Activated naive CD4-positive, alpha-beta T cell treated with anti-CD3 and anti-CD28 coated beads, Interleukin-2, amount 10 ng/mL, durations not matched to agents 7 days and 5 days (primary cell): Measurements from ENCODE around the gene SPNS3.
A peak's percentile ranks its signal among the peaks of the same experiment; 100 is the strongest.

Experiments used
- CTCF ChIA-PET: fragments of 350-600 bp; sonication (Branson Sonifier 250); formaldehyde crosslinking; loops from one replicate; lab custom pipeline; 2021; ENCODE audit warnings: antibody characterized with exemption; lab: Charles Lee
- DNase-seq: peaks from one replicate; pipeline ENCODE4 v3.0.0-alpha.2; 2020
- H3K27ac Mint-ChIP-seq: one replicate; pipeline ENCODE4 v1.8.0; 2021; ENCODE audit warnings: mild to moderate bottlenecking, moderate library complexity, mixed read lengths
- H3K27me3 Mint-ChIP-seq: one replicate; pipeline ENCODE4 v1.8.0; 2021; ENCODE audit warnings: mild to moderate bottlenecking, mixed read lengths
- H3K36me3 Mint-ChIP-seq: one replicate; pipeline ENCODE4 v1.8.0; 2021; ENCODE audit warnings: mixed read lengths
- H3K4me1 Mint-ChIP-seq: one replicate; pipeline ENCODE4 v1.8.0; 2021; ENCODE audit warnings: mixed read lengths
- H3K4me3 Mint-ChIP-seq: one replicate; pipeline ENCODE4 v1.8.0; 2021; ENCODE audit warnings: mild to moderate bottlenecking, moderate library complexity, mixed read lengths
- H3K9me3 Mint-ChIP-seq: one replicate; pipeline ENCODE4 v1.8.0; 2021; ENCODE audit warnings: mixed read lengths

Gene SPNS3

DNA sequence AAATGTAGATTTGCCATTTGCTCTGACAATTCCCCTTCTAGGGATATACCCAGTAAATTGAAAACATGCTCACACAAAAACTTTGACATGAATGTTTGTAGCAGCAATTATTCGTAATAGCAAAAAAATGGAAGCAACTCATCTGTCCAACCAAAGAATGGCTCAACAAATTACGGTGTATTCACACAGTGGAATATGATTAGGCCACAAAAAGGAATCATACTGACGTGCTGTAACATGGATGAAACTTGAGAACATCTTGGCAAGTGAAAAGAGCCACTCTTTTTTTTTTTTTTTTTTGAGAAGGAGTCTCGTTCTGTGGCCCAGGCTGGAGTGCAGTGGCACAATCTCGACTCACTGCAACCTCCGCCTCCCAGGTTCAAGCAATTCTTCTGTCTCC is 24.1 kb upstream of the SPNS3 start:
- CTCF ChIA-PET, result interaction anchor here (1.9 kb wide), 1 partner anchor 194 kb away, joined by 11 read pairs; no protein-coding TSS in a partner anchor
- no peak overlapping the region for H3K4me3 Mint-ChIP-seq
- H3K27ac Mint-ChIP-seq, result no peak overlapping the region
- DNase-seq, result no peak
- no peaks in the 10 kb centered on the region for H3K36me3 Mint-ChIP-seq
- H3K9me3 Mint-ChIP-seq, result no peaks in the 10 kb centered on the region
- H3K4me1 Mint-ChIP-seq, result peaks cover 7% of the 10 kb centered on the region
- peaks cover 10% of the 10 kb centered on the region for H3K27me3 Mint-ChIP-seq

DNA sequence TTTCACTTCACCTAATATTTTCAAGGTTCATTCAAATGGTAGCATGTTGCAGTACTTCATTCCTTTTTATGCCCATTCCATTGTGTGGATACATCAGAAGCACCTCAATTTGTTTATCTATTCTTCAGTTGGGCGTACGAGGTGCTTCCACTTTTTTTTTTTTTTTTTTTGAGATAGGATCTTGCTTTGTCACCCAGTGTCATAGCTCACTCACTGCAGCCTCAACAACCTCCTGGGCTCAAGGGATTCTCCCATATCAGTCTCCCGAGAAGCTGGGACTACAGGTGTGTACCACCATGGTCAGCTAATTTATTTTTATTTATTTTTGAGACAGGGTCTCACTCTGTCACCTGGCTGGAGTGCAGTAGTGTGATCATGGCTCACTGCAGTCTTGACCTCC is 22.5 kb upstream of the SPNS3 start:
- peaks cover 5% of the 10 kb centered on the region for H3K27me3 Mint-ChIP-seq

DNA sequence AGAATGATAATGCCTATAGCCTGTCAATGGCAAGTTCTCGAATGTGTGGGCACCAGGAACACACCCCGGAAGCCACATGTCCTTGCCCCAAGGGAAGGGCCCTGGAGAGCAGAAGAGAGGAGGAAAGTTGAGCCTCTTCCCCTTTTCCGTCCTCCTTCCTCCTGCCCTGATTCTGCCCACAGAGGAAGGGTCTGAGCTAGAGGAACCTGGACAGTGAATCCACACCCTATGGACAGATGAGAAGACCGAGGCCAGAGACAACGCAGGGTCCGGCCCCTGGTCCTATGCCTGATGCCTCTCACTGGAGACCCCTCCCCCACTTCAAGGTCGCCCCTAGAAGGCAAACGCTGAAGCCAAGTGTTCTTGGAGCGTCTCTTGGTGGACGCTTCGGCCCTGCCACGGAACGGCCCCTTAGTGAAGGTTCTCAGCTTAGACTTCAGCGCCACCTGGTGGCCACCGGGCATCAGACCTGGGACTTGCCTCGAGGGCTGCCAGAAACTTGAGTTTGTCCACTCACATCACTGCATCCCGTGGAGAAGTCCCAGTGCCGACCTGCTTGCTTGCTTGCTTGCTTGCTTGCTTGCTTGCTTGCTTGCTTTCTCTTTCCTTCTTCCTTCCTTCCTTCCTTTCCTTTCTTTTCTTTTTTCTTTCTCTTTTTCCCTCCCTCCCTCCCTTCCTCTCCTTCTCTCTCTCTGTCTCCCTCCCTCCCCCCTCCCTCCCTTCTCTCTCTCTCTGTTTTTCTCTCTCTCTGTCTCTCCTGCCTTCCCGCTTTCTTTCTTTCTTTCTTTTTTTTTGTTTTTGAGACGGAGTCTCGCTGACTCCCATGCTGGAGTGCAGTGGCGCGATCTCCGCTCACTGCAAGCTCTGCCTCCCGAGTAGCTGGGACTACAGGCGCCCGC is 20.6 kb upstream of the SPNS3 start:
- CTCF ChIA-PET, result interaction anchor here (0.6 to 1.6 kb wide), 8 partner anchors 11 to 213 kb away, joined by 3 to 13 read pairs (median 4); no protein-coding TSS in a partner anchor
- Mint-ChIP-seq H3K36me3 (no peaks in the 10 kb centered on the region), H3K4me1 (peaks cover 7% of the 10 kb centered on the region), H3K27me3 (peaks cover 5% of the 10 kb centered on the region), H3K27ac (peak overlapping the region; percentile 14), H3K9me3 (no peaks in the 10 kb centered on the region), H3K4me3 (peak overlapping the region; percentile 56)
- DNase-seq, result peak; percentile 95

More for the DNA sequence above, 22.5 kb upstream of the SPNS3 start:
- Mint-ChIP-seq H3K4me3 (no peak overlapping the region), H3K9me3 (no peaks in the 10 kb centered on the region), H3K36me3 (no peaks in the 10 kb centered on the region), H3K27ac (no peak overlapping the region), H3K4me1 (peaks cover 7% of the 10 kb centered on the region)
- no peak for DNase-seq
- CTCF ChIA-PET, result interaction anchor here (0.7 to 2.2 kb wide), 5 partner anchors 36 to 211 kb away, joined by 3 to 15 read pairs (median 3); no protein-coding TSS in a partner anchor

DNA sequence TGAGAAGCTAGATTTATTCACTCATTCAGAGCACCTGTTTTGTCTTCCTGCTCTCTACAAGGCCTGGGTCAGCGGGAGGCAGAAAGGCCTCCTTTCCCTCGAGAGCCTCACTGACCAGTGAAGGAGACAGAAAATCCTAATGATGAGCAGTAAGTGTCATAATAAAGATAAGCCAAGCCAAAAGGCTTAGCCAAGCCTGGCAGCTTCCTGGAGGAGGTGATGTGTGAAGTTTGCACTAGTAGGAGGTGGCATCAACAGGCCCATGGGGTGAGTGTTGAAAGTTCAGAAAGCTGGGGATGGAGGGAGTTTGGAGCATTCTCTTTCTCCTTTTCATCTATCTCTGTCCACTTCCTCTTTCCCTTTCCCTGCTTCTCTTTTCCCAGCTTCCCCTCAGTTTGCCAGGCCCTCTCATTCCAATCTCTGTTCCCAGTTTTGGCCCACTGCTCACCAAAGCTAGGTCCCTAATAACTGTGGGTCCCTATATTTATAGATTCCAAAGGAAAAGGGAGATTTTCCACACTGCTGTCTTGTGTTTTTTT is 16.5 kb upstream of the SPNS3 start:
- no peak for DNase-seq
- Mint-ChIP-seq H3K4me3 (no peak overlapping the region), H3K27ac (no peak overlapping the region), H3K9me3 (no peaks in the 10 kb centered on the region), H3K27me3 (peaks cover 15% of the 10 kb centered on the region), H3K36me3 (no peaks in the 10 kb centered on the region), H3K4me1 (peaks cover 11% of the 10 kb centered on the region)
- CTCF ChIA-PET, result interaction anchor here (1.8 to 4.0 kb wide), 3 partner anchors 195 to 217 kb away, joined by 4 to 22 read pairs (median 14); no protein-coding TSS in a partner anchor

DNA sequence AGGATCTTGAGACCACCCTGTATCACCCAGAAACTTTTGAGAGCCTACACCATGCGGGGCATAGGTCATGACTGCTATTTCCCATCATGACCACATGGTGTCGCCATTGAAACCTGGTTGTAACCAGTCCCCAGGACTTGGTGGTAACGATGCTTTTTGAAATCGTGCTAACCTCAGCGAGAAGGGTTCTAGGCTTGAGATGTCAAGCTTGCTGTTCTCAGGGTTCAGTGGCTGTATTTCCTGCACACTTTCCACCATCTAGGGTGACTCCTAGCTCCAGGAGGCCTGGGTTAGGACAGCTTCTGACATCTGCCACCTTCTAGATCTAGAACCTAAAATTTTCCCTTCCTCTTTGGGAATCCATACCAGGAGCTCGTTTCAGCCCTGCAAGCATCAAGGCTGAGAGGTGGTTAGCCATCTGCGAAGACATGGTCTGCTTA is 13.0 kb upstream of the SPNS3 start:
- peak; percentile 75 for DNase-seq
- Mint-ChIP-seq H3K9me3 (no peaks in the 10 kb centered on the region), H3K36me3 (no peaks in the 10 kb centered on the region), H3K4me1 (peaks cover 5% of the 10 kb centered on the region), H3K4me3 (no peak overlapping the region), H3K27ac (no peak overlapping the region), H3K27me3 (peaks cover 11% of the 10 kb centered on the region)
- CTCF ChIA-PET, result interaction anchor here (0.6 to 4.8 kb wide), 31 partner anchors 8 to 569 kb away, joined by 3 to 32 read pairs (median 3); partner anchors contain the start of genes SPNS2 and SPNS3

DNA sequence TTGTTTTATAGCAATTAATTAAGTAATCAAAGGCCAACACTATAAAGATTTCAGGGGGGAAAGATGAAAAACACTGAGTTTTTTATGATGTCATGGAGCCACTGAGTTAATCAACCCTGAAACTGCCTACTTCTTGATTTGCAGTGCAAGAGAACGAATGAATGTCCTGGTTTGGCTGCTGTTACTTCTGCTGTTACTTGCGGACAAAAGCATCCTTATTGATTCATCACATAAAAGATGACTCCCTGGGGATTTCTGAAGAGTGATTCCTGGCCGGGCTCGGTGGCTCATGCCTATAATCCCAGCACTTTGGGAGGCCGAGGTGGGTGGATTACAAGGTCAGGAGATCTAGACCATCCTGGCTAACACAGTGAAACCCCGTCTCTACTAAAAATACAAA is 10.9 kb upstream of the SPNS3 start:
- Mint-ChIP-seq H3K27ac (no peak overlapping the region), H3K36me3 (no peaks in the 10 kb centered on the region), H3K4me3 (no peak overlapping the region), H3K9me3 (no peaks in the 10 kb centered on the region), H3K27me3 (peaks cover 20% of the 10 kb centered on the region), H3K4me1 (peaks cover 5% of the 10 kb centered on the region)
- CTCF ChIA-PET, result interaction anchor here (4.8 kb wide), 1 partner anchor 203 kb away, joined by 32 read pairs; no protein-coding TSS in a partner anchor
- DNase-seq, result no peak

DNA sequence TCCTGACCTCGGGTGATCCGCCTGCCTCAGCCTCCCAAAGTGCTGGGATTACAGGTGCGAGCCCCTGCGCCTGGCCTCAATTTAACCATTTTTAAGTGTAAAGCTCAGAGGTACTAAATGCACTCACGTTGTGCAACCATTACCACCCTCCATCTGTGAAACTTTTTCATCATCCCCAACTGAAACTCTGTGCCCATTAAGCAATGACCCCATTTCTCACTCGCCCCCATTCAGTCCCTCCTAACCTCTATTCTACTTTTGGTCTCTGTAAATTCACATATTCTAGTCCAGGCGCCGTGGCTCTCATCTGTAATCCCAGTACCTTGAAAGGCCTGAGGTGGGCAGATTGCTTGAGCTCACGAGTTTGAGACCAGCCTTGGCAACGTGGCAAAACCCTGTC is 8.3 kb upstream of the SPNS3 start:
- H3K4me3 Mint-ChIP-seq, result no peak overlapping the region
- peaks cover 7% of the 10 kb centered on the region for H3K4me1 Mint-ChIP-seq
- no peaks in the 10 kb centered on the region for H3K36me3 Mint-ChIP-seq
- no peak for DNase-seq
- H3K9me3 Mint-ChIP-seq, result no peaks in the 10 kb centered on the region
- H3K27ac Mint-ChIP-seq, result no peak overlapping the region
- CTCF ChIA-PET, result interaction anchor here (0.5 to 0.9 kb wide), 2 partner anchors 218 to 313 kb away, joined by 3 read pairs; no protein-coding TSS in a partner anchor
- peaks cover 40% of the 10 kb centered on the region for H3K27me3 Mint-ChIP-seq

DNA sequence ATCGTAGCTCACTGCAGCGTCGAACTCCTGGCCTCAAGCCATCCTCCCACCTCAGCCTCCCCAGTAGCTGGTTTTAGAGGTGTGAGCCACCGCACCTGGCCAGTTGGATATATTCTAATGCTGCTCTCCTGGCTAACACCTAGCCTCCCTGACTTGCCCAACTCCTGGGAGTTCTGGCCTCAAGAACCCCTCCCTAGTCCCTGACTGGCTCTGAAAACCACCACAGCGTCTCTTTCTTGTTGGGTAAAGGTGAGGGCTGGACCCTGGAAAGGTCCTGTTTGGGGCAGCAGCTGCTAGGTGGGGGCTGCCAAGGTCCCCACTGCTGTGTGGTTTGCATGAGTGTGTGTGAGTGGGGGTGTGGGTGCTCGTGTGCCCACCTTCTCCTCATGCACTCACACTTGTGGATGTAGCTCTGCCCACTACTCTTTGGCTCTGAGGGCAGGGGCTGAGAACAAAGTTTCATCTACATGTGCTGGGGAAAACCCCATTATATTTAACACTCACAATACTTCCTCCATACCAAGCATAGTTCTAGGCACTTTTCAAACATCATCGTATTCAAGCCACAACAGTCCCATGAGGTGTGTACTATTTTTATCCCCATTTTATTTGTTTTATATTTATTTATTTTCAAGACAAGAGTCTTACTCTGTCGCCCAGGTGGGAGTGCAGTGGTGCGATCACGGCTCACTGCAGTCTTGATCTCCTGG is 7.1 kb upstream of the SPNS3 start:
- Mint-ChIP-seq H3K4me3 (no peak overlapping the region), H3K36me3 (no peaks in the 10 kb centered on the region), H3K9me3 (no peaks in the 10 kb centered on the region), H3K4me1 (peaks cover 2% of the 10 kb centered on the region), H3K27ac (no peak overlapping the region), H3K27me3 (peaks cover 29% of the 10 kb centered on the region)
- CTCF ChIA-PET, result interaction anchor here (0.9 kb wide), 1 partner anchor 217 kb away, joined by 3 read pairs; no protein-coding TSS in a partner anchor
- DNase-seq, result no peak

DNA sequence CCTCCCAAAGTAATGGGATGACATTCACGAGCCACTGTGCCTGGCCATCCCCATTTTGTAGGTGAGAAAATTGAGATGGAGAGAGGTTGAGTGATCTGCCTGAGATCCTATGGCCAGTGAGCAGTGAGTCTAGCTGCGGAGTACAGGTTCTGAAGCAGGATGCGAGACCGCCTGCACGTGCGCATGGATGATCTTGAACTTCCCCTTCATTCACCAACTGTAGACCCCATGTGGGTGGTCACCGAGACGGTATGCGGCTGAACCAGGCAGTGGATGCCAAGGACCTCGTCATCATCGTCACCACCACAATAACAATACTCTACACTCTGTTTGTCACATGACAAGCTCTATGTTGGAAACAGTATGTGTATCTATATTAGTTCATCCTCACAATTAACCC is 6.2 kb upstream of the SPNS3 start:
- H3K27me3 Mint-ChIP-seq, result peaks cover 29% of the 10 kb centered on the region
- peaks cover 2% of the 10 kb centered on the region for H3K4me1 Mint-ChIP-seq
- H3K9me3 Mint-ChIP-seq, result no peaks in the 10 kb centered on the region
- CTCF ChIA-PET, result no interaction called here
- no peak for DNase-seq
- H3K36me3 Mint-ChIP-seq, result no peaks in the 10 kb centered on the region
- H3K4me3 Mint-ChIP-seq, result no peak overlapping the region
- no peak overlapping the region for H3K27ac Mint-ChIP-seq

DNA sequence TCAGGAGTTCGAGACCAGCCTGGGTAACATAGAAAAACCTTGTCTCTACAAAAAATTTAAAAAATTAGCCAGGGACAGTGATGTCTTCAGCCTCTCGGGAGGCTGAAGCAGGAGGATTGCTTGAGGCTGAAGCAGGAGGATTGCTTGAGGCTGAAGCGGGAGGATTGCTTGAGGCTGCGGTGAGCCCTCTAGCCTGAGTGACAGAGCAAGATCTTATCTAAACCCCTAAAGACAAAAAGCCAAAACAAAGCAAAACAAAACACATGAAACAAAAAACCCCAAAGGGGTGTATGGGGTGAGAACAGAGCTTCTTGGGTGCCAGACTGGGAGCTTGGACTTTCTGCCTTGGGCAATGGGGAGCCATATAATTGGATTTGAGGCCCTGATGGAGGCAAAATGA is 2.6 kb downstream of the SPNS3 start:
- peak overlapping the region; percentile 24 for H3K4me3 Mint-ChIP-seq

DNA sequence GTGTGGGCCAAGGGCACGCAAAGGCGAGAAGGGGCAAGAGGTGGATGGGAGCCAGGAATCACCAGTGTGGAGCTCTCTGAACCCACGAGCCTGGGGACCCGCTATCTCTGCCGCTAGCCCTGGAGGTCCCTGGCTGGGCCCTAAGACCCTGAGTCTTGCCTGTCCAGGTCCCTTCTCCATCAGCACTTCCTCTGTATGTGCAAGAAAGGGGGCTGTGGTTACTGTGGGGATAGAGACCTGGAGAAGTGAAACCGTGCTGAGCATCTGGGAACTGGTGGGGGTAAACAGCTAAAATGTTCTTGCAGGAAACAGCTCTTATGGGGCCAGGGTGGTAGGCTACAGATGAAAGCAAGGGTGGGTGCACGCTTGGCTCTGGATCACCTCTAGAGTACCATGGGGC is 3.1 kb downstream of the SPNS3 start:
- no peaks in the 10 kb centered on the region for H3K9me3 Mint-ChIP-seq
- peak overlapping the region; percentile 31 for H3K27ac Mint-ChIP-seq
- H3K36me3 Mint-ChIP-seq, result peaks cover 2% of the 10 kb centered on the region
- peaks cover 34% of the 10 kb centered on the region for H3K4me1 Mint-ChIP-seq
- CTCF ChIA-PET, result interaction anchor here (1.4 to 1.7 kb wide), 2 partner anchors 13 to 16 kb away, joined by 4 to 7 read pairs; no protein-coding TSS in a partner anchor
- H3K27me3 Mint-ChIP-seq, result peaks cover 7% of the 10 kb centered on the region
- DNase-seq, result no peak
- H3K4me3 Mint-ChIP-seq, result no peak overlapping the region

More for the DNA sequence above, 2.6 kb downstream of the SPNS3 start:
- CTCF ChIA-PET, result interaction anchor here (1.4 to 1.7 kb wide), 2 partner anchors 13 to 15 kb away, joined by 4 to 7 read pairs; no protein-coding TSS in a partner anchor
- Mint-ChIP-seq H3K36me3 (peaks cover 2% of the 10 kb centered on the region), H3K4me1 (peaks cover 34% of the 10 kb centered on the region), H3K9me3 (no peaks in the 10 kb centered on the region), H3K27me3 (peaks cover 7% of the 10 kb centered on the region), H3K27ac (peak overlapping the region; percentile 31)
- peak; percentile 38 for DNase-seq

DNA sequence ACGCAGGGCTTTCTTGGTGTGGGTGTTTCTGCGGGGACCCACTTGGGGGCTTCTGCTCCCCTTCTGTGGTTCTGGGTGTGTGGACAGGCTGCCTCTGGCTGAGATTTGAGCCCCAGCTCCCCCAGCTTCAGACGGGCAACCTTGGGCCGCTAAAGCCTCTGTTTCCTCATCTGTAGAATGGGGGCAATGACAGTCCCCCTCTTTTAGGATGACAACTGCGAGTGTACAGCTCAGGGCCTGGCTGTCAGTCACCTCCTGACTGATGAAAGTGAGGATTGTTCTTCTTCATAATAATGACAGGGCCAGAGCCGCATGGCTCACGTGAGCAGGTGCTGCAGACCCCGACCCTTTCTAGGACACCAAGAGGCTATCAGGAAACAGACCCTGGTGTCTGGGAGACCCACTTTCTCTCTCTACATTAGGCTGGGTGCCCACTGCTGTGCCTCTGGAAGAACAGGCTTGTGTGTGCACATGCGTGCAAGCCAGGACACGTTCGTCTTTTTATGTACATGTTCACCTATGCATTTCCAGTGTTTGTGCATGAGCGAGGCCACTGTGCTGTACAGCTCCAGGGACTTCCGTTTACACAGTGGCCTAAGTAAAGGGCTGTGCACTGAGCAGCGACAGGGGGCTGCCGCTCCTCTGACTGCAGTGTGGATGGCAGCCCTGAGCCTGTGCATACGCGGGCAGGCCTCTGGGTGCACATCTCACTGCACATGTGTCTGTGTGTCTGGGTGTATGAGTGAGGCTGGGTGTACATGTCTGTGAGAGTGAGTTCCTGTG is 4.6 kb downstream of the SPNS3 start:
- H3K9me3 Mint-ChIP-seq, result no peaks in the 10 kb centered on the region
- peaks cover 29% of the 10 kb centered on the region for H3K4me1 Mint-ChIP-seq
- H3K36me3 Mint-ChIP-seq, result peaks cover 2% of the 10 kb centered on the region
- H3K4me3 Mint-ChIP-seq, result no peak overlapping the region
- DNase-seq, result no peak
- H3K27ac Mint-ChIP-seq, result no peak overlapping the region
- CTCF ChIA-PET, result no interaction called here
- peaks cover 10% of the 10 kb centered on the region for H3K27me3 Mint-ChIP-seq

DNA sequence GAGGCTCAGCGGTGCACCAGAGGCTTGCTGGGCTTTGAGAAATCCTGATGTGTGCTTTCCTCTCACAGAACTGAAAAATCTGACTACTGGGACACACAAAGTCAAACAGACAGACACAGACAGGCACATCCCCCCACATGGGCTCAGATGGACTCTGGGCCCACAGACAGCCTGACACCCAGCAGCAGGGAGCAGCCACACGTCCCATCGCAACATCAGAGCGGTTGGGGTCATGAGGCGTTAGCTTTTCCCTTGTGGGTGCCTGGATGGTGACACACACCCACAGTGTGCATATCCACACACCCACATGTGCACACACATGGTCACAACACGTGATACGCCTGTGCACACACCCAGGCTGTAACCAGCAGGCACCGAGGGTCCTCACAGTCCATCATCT is 6.3 kb downstream of the SPNS3 start:
- H3K27me3 Mint-ChIP-seq, result peaks cover 10% of the 10 kb centered on the region
- peaks cover 20% of the 10 kb centered on the region for H3K4me1 Mint-ChIP-seq
- no peak overlapping the region for H3K4me3 Mint-ChIP-seq
- no peak for DNase-seq
- CTCF ChIA-PET, result interaction anchor here (1.2 kb wide), 1 partner anchor 70 kb away, joined by 3 read pairs; no protein-coding TSS in a partner anchor
- H3K9me3 Mint-ChIP-seq, result no peaks in the 10 kb centered on the region
- peaks cover 2% of the 10 kb centered on the region for H3K36me3 Mint-ChIP-seq
- no peak overlapping the region for H3K27ac Mint-ChIP-seq
